Activated CD4-positive, CD25-positive, alpha-beta regulatory T cell treated with anti-CD3 and anti-CD28 coated beads, Interleukin-2, amount 50 U/mL, for 16 hours (primary cell): ENCODE data around the gene MARS1.
"Not testable (repeated sequence)": the region's sequence is repeated elsewhere in the genome, so short reads cannot be mapped to it uniquely, and the experiment has no call there.

Experiments
- DNase-seq: peaks from one replicate; pipeline ENCODE4 v3.0.0-alpha.2; 2020; ENCODE audit warnings: low read depth, low spot score

MARS1 gene

DNA sequence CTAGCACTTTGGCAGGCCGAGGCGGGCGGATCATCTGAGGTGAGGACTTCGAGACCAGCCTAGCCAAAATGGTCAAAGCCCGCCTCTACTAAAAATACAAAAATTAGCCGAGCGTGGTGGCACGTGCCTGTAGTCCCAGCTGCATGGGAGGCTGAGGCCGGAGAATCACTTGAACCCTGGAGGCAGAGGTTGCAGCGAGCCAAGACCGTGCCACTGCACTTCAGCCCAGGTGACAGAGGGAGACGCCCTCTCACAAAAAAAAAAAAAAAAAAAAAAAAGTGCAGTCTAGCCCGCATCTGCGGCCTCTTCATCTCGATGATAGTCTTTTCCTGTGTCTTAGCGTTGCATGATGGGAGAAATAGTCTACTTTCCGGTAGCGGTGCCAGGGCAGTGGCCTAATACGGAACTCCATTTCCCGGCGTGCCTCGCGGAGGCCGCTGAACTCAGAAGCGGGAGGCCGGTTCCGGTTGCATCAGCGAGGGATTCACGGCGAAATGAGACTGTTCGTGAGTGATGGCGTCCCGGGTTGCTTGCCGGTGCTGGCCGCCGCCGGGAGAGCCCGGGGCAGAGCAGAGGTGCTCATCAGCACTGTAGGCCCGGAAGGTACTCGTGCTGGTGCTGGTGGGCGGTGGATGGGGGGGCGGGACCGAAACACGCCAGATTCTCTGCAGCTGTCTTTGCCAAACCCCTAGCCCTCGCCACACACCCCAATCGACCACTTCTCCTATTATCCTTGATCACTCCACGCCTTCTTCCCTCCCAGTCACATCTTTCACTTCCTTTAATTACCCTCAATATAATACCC, at the start of gene MARS1:
TSS of gene MARS1 (plus strand) at position 472 of the 805 bp plus-strand sequence. CDS start at position 495, 23 bp downstream.
- DNase-seq = peak; percentile 89

GRCh38 chr12:57438400-57438799, 49.5 kb upstream of the MARS1 start:
- no peak for DNase-seq

DNA sequence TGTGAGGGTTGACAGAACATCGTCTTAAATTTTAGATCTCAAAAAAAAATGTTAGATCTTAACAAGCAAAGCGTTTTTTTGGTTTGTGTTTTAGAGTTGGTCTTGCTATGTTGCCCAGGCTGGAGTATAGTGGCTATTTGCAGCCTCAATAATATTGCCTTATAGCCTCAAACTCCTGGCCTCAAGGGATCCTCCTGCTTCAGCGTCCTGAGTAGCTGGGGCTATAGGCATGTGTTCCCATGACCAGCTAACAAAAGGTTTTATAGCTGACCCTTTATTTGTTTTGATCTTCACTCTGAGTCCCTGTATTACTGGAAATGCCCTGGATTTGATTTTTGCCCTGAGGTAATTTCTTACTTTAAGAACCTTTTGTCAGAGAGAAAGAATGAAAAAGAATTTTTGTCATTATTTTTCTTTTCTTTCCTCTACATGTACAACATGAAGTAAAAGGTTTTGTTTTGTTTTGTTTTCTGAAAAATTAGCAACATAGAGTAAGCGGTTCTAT, 48.1 kb upstream of the MARS1 start:
- no peak for DNase-seq

- DNase-seq = not testable (repeated sequence)
These were observed 46.5 kb upstream of the MARS1 start for GRCh38 chr12:57441393-57441792.

DNA sequence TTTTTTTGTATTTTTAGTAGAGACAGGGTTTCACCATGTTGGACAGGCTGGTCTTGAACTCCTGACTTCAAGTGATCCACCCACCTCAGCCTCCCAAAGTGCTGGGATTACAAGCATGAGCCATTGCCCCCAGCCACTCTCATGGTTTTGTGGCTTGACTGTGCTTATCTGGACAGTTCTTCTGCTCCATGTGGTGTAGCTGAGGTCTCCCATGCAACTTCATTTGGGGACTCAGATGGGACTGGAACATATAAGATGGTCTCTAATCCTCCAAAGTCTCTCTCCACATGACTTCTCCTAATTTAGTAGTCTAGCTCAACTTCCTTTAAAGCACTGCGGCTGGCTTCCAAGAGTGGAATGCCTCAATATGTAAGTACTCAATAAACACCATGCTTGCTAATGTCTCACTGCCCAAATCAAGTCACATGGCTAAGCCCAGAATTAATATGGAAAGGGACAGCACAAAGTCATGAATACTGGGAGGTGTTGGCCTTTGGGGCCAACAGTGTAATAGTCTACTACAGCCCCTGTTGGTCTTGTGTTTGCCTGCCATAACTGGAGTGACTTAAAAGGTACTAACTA, 45.9 kb upstream of the MARS1 start:
- no peak for DNase-seq

DNA sequence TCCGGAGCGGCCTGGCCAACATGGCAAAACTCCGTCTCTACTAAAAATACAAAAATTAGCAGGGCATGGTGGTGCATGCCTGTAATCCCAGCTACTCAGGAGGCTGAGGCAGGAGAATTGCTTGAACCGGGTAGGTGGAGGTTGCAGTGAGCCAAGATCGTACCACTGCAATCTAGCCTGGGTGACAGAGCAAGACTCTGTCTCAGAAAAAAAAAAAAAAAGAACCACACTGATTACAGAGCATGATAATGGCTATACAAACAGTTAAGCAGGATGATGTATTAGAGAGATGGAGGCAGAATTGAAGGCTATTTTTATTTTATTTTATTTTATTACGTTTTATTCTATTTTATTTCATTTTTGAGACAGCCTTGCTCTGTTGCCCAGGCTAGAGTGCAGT, 43.5 kb upstream of the MARS1 start:
- DNase-seq = not testable (repeated sequence)

- DNase-seq = no peak
These were observed 43.1 kb upstream of the MARS1 start for GRCh38 chr12:57444744-57445143.

DNA sequence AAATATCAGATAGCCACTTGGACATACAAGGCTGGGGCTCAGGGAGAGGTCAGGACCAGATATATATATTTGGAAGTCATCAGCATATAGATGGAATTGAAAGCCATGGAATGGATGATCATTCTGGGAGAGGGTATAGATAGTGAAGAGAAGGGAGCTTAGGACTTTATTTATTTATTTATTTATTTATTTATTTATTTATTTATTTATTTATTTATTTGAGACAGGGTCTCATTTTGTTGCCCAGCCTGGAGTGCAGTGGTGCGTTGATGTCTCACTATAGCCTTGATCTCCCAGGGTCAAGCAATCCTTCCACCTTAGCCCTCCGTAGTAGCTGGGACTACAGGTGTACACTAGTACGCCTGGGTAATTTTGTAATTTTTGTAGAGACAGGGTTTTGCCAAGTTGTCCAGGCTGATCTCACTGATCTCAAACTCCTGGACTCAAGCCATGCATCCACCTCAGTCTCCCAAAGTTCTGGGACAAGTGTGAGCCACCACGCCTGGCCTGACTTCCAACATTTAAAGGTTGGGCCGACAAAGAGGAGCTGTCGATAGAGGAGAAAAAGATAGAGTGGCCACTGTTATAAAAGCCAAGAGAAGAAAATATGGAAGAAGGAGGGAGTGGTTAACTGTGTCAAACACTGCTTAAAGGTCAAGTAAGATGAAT, 41.4 kb upstream of the MARS1 start:
- no peak for DNase-seq

- no peak for DNase-seq
These were observed 39.2 kb upstream of the MARS1 start for GRCh38 chr12:57448669-57449068.

DNA sequence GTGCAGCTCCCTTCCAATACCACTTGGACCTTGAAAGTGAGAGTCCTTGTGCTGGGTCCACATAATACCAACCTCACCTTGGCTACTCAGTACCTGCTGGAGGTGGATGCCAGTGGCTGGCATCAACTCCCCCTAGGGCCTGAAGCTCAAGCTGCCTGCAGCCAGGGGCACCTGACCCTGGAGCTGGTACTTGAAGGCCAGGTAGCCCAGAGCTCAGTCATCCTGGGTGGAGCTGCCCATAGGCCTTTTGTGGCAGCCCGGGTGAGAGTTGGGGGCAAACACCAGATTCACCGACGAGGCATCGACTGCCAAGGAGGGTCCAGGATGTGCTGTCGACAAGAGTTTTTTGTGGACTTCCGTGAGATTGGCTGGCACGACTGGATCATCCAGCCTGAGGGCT, 38.5 kb upstream of the MARS1 start:
- DNase-seq = no peak

GRCh38 chr12:57450057-57450456, 37.8 kb upstream of the MARS1 start:
- DNase-seq = no peak

DNA sequence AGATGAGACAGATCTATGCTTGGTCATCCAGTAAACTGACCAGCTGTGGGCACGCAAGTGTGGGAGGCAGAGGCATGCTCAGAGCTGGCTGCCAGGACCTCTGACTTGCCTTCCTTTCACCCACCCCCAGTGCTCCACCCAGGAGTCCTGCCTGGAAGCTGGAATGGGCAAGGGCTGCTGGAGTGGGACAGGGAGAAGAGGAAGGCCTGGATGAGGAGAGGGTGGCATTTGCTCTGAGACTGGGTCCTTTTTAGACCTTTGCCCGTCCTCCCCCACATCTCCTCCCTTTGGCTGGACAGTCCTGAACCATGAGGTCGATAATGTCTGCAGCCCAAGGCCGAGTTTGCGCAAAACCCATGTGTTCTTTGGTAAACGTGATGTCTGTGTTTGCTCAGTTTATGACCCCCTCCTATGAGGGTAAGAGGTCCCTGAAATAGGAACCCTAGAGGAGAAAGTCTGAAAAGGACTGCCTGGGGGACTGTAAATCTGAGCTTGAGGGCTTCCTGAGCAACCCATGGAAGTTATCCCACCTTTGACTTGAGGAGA, 36.6 kb upstream of the MARS1 start:
- DNase-seq = no peak

DNA sequence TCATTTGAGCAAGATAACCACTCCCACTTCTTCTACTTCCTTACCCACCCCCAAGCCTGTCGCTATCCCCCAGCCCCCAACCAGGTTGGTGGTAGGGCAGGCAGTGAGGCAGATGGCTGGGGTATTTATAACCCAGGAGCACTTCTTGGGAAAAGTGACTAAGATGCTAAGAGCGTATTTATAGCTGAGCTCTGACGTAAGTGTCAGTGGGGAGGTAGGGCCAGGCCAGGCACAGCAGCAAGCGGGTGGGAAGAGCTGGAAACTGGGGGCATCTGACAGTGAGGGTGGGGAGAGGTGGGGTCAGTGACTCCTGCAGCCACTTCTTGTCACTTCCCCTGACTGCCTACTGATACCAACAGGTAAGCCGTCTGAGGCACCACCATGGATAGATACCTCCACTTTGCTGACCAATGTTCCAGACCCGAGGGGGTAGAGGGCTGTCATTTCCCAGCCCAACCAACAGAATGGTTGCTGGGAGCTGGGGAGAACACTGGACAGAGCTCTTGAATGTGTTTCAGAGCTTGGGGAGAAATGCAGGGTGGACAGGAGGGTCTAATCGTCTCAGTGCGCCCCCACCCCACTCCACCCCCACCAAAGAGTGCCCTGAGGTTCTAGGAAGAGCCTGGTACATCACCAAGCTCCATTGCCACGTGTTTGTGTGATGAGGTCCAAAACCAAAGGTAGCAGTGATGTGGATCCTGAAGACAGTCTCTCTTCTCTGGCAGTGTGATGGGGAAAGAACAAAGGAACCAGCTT, 35.5 kb upstream of the MARS1 start:
- DNase-seq = no peak

GRCh38 chr12:57452937-57453509, 34.8 kb upstream of the MARS1 start:
- DNase-seq = no peak

DNA sequence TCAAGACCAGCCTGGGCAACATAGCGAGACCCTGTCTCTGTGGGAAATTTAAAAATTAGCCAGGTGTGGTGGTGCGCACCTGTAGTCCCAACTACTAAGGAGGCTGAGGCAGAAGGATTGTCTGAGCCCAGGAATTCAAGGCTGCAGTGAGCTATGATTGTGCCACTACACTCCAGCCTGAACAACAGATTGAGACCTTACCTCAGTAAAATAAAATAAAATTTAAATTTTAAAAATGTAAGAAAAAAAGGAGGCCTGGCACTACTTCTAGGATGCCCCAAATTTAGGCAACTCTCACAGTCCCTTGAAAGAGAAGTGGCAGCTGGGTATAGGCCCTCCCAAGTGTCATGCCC, 33.7 kb upstream of the MARS1 start:
- no peak for DNase-seq

DNA sequence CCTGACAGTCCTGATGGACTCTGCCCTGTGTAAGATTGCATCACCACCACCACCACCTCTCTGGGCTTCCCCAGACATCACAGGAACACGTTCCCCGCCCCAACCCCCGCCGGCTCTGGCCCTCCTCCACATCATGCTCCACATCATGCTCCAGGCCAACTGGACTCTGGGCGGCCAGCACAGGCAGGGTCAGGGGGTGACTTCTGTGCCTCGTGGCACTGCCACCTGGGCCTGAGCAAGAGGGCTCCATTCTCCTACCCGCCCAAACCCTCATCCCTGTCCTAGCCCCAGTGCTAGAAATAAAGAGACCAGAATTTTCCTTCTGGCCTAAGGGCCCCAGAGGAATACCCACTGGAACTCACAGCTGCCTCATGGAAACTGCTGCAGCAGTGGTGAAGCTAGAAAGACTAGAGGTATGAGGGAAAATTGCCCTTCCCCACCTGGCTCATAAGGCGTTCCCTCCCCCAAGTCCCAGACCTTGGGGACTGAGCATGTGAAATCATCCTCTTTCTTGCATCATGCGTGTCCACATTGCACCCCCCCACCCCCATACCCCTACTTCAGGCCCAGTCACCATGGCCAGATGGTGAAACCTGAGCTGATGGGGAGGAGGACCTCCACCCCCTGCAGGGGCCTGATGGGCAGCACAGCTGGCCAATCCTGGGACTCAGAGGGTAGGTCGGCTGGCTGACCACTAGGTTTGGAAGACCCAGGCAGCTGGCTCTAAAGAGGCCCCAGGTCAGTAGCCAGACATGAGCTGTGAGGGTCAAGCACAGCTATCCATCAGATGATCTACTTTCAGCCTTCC, 33.1 kb upstream of the MARS1 start, which contains the start of gene INHBE:
TSS of gene INHBE (plus strand) at position 742 of the 808 bp plus-strand sequence. CDS start 230 bp downstream, outside the sequence.
- DNase-seq = no peak

- no peak for DNase-seq
These were observed 32.3 kb upstream of the MARS1 start for GRCh38 chr12:57455374-57456144.

DNA sequence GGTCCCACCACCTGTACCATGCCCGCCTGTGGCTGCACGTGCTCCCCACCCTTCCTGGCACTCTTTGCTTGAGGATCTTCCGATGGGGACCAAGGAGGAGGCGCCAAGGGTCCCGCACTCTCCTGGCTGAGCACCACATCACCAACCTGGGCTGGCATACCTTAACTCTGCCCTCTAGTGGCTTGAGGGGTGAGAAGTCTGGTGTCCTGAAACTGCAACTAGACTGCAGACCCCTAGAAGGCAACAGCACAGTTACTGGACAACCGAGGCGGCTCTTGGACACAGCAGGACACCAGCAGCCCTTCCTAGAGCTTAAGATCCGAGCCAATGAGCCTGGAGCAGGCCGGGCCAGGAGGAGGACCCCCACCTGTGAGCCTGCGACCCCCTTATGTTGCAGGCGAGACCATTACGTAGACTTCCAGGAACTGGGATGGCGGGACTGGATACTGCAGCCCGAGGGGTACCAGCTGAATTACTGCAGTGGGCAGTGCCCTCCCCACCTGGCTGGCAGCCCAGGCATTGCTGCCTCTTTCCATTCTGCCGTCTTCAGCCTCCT, 31.6 kb upstream of the MARS1 start:
- no peak for DNase-seq
